OCI-M1 (cell line): ENCODE results near the gene NR3C2.

Experiments
- DNase-seq: peaks from one replicate; lab custom pipeline; 2025; lab: John Stamatoyannopoulos, UW

NR3C2 gene

DNA sequence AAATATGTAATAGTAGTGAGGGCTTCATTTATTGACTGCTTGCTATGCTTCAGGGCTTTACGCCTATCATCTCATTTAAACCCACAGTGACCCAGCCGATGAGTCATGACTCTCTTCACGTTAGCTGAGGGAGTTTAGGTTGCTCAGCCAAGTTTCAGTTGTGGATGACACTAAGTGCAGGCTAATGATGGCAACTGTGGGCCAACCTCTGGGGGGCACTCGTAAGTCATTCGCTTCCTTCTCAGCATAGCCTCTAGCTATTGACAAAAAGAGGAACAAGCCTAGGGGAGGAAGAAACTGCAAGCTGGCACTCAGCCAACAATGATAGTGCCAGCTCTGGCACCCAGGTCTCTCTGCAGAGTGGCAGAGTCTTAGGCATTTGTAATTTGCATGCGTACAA, 385.3 kb downstream of the NR3C2 start:
- DNase-seq, result peak; percentile 97

DNA sequence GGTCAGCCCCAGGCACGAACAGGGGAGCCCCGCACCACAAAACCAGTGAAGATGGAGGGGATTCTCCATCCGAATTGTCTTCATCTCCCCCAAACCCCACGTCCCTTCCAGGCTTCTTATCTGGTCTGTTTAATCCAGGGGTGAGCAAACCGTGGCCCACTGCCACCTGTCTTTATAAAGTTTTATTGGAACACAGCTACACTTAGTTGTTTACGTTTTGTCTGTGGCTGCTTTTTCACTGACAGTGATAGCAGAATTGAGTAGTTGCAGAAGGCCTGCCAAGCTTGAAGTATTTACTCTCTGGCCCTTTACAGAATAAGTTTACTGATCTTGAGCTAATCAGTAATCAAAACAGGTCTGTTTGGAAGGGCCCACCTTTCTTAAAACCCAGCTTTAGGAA, 386.4 kb downstream of the NR3C2 start:
- no peak for DNase-seq

DNA sequence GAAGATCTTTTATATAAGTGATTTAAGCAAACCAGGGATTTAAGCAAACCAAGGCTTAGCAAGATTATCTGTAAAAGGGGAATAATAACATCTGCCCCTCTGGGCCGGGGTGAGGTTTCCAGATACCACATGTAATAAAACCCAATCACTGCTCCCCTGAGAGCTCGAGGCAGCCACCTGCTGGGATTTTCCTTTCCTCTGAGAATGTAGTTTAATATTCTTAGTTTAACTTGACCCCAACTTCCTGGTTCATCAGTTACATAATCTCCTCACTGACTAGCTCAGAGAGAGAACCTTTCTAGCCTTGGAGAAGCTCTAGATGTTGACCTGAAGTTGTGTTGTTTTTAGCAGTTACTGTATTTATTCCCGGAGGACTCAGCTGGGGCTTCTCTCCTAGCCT, 387.9 kb downstream of the NR3C2 start:
- DNase-seq, result peak; percentile 25

- peak; percentile 81 for DNase-seq
Observed at GRCh38 chr4:148053298-148054003, 388.8 kb downstream of the NR3C2 start.

DNA sequence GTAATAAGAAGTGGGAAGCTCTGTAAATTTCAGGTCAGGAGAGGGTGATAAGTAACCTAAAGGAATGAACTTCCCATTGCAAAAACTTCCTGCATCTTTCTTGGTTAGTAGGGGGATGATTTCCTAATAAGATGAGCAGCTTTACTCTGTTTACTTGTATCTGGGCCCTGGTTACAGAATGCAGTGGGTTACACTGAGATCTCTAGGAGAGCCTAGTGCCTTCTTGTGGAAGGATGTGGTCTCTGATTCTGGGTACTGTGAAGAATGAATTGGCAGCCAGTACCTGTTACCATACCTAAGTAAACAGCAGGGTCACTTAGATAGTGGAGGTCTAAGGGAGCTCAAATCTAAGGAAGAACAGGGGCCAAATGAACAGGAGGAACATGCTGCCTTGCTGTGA, 389.8 kb downstream of the NR3C2 start:
- peak; percentile 26 for DNase-seq

DNA sequence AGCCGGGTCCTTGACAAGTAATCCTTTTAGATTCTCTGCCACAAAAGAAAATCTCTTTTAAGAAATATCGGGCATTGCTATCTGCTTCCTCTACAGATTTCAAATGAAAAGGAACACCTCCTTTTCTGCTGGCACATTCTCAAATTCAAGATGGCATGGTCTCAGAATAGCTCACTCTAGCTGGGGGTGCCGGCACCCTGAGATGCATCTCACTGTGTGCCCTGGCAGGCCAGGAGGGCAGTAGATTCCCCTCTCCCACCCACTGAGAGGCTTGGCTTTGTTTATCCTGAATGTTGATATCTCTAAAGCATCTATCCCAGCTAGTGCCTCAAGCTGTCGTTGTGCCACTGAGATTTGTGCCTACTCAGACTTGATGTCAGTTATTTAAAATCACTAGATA, 390.8 kb downstream of the NR3C2 start:
- DNase-seq, result no peak

DNA sequence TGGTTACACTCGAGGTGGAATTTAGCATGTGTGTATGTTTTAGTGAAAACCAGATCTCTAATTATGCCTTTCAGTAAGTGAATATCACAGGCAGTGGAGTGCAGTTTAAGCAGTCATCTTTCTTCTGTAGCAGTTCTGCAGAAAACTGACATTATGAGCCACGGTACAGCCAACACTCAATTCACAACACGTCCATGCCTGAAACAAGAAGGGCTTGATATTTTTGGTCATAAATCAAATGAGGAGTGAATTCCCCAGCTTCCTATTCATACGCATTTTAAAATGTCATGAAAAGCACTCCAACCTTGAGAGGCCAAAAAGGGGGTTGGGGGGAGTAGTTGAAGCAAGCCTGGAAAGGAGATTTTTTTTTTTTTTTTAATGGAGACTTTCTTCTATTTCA, 393.6 kb downstream of the NR3C2 start:
- DNase-seq, result no peak

DNA sequence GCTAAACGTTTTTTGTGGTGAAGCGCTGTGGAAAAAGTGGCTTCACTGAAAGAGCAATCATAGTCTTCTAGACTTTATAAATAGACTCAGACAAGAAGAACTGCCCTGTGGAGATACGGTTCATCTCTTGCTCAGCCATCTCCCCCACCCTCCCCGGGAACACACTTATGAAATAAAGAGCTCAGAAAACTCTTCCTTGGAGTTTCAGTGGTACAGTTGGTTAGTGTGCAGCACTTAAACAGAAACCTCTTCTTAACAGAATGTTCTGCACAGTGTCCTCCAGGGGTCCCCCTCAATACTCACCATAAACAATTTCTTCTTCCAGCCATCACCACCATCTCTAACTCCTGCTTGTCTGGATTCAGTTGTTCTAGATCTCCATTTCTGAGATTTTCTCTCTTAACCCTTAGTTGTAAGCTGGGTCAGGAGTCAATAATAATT, 397.3 kb downstream of the NR3C2 start:
- peak; percentile 64 for DNase-seq

GRCh38 chr4:148044089-148044911, 397.9 kb downstream of the NR3C2 start:
- no peak for DNase-seq

- no peak for DNase-seq
Observed at GRCh38 chr4:148041606-148042329, 400.4 kb downstream of the NR3C2 start.

DNA sequence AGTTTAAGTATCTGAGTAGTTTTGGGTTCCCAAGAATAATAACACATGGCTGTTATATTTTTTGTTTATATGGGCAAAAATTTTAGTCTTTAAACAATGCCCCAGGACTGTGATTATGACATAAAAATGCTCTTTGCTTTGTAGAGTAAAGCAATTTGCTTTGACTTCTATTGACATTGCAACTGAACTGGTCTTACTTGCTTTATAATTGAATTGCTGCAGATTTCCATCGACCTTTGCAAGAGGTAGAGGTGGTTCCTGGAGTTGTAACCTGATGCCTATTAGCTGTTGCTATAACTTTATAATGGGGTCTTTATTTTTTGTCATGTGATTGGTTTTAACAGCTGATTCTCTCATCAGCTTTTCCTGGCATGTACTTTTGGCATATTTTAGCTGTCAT, 407.4 kb downstream of the NR3C2 start:
- DNase-seq, result no peak

DNA sequence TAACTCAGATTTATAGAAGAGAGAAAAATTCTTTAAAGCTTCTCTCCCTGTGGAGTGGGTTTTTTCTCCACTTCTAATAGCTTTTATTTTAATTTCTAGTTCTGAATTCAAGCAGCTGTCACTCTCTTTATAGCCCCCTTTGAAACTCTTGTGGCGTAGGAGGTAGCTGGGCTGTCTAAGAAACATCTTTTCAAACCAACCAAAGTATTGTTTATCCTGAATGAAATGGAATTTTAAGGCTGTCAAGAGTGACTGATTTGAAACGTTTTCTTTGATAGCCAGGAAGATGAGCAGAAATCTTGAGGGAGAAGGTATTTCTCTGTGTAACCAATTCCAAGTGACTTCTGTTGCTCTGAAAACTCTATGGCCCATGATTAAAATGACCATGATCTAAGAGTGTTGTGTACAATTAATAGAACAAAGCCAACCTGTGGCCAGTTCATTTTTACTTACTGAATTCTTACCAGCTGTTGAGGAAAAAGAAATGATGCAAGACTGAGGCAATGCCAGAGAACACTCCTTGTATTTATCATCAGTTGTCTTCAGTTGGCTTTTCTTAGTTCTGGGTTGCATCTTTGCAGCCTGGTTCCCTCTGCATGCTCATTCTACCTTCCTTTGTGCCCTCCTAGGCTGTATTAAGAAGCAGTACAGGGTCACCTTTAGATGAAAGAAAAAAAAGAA, 411.9 kb downstream of the NR3C2 start:
- peak; percentile 89 for DNase-seq

DNA sequence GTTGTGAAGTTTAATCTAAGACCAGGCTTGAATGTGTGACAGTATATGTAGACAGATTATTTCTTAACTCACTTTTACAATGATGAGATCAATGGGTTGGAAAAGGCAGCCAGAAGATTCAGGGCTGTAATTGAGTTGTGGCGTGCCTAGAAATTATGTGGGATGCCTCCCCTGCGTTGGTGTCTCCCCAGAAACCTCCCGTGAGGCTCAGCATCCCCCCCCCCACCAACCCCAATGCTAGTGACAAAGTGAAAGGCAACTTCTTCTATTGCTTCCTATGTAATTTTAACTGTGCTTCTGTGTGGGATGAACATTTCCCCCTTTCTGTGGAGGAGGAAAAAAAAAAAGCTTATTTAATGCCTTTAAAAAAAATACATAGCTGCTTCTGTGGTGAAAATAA, 412.4 kb downstream of the NR3C2 start:
- peak; percentile 53 for DNase-seq
